ENCODE measurements around the gene CDH6. TPM values are rescaled to one million over a fixed set of nuclear protein-coding genes. Genes with fewer than 3 reads are reported as not detected.

CDH6 gene
- total and polyA plus RNA-seq, 8 donors = 0.29 to 9.2 (median 0.31) TPM; not detected in 2

- H3K9me3 ChIP-seq = no peaks in the 10 kb centered on the region
- no peak overlapping the region for H3K4me3 ChIP-seq
- H3K27me3 ChIP-seq = no peaks in the 10 kb centered on the region
- TF ChIP-seq POLR2A (IDR thresholded peaks at IDR 0.05) (no peak), POLR2AphosphoS5 (IDR thresholded peaks at IDR 0.05) (no peak), EP300 (IDR thresholded peaks at IDR 0.05) (no peak)
- TF ChIP-seq, protein P1, sequence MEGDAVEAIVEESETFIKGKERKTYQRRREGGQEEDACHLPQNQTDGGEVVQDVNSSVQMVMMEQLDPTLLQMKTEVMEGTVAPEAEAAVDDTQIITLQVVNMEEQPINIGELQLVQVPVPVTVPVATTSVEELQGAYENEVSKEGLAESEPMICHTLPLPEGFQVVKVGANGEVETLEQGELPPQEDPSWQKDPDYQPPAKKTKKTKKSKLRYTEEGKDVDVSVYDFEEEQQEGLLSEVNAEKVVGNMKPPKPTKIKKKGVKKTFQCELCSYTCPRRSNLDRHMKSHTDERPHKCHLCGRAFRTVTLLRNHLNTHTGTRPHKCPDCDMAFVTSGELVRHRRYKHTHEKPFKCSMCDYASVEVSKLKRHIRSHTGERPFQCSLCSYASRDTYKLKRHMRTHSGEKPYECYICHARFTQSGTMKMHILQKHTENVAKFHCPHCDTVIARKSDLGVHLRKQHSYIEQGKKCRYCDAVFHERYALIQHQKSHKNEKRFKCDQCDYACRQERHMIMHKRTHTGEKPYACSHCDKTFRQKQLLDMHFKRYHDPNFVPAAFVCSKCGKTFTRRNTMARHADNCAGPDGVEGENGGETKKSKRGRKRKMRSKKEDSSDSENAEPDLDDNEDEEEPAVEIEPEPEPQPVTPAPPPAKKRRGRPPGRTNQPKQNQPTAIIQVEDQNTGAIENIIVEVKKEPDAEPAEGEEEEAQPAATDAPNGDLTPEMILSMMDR (IDR thresholded peaks at IDR 0.05) = no peak
- no peaks in the 10 kb centered on the region for H3K36me3 ChIP-seq
- intact Hi-C loops (cut with DNase I; ENCODE audit: low total_unique reads) = no loop called here
- DNase-seq = no peak
- 62 to 71% (median 65%) methylated on average over 2 of the region's 2 CpGs for WGBS, 5 donors
- no peaks in the 10 kb centered on the region for H3K4me1 ChIP-seq
- H3K27ac ChIP-seq = no peak overlapping the region
These were observed 45.0 kb downstream of the CDH6 start for GRCh38 chr5:31238497-31238896.

DNA sequence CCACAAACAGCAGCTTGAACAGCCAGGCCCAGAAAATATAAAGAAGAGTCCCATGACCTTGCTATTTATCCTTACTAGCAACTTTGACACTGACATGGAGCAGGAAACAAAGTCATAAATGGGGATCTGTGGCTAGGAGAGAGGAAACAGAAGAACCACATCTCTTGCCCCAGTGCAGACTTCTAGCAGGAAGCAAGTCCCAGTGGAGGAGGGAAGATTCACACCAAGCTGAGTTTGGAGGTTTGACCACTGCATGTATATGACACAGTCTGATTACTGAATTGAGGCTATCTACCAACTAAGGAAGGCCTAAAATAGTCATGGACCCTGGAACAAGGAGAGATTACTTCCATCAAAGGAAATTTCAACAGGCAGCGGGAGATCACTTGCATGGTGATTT lies 51.4 kb downstream of the CDH6 start:
- no peaks in the 10 kb centered on the region for H3K4me1 ChIP-seq
- H3K4me3 ChIP-seq = no peak overlapping the region
- no peak overlapping the region for H3K27ac ChIP-seq
- WGBS, 5 donors = 84 to 95% (median 92%) methylated on average over 1 of the region's 1 CpG
- no peaks in the 10 kb centered on the region for H3K36me3 ChIP-seq
- TF ChIP-seq POLR2A (IDR thresholded peaks at IDR 0.05) (no peak), POLR2AphosphoS5 (IDR thresholded peaks at IDR 0.05) (no peak), EP300 (IDR thresholded peaks at IDR 0.05) (no peak)
- TF ChIP-seq, protein P1 (IDR thresholded peaks at IDR 0.05) = no peak
- no peaks in the 10 kb centered on the region for H3K9me3 ChIP-seq
- DNase-seq = no peak
- H3K27me3 ChIP-seq = no peaks in the 10 kb centered on the region
- intact Hi-C loops (cut with DNase I; ENCODE audit: low total_unique reads) = no loop called here

- Histone ChIP-seq H3K9me3 (no peaks in the 10 kb centered on the region), H3K4me1 (no peaks in the 10 kb centered on the region), H3K36me3 (no peaks in the 10 kb centered on the region), H3K27ac (no peak overlapping the region), H3K27me3 (no peaks in the 10 kb centered on the region), H3K4me3 (no peak overlapping the region)
- intact Hi-C loops (cut with DNase I; ENCODE audit: low total_unique reads) = no loop called here
- no peak for DNase-seq
- TF ChIP-seq, protein P1 (IDR thresholded peaks at IDR 0.05) = no peak
These were observed 53.9 kb downstream of the CDH6 start for GRCh38 chr5:31247381-31247780.

GRCh38 chr5:31250201-31250600 lies 56.7 kb downstream of the CDH6 start:
- no peak overlapping the region for H3K4me3 ChIP-seq
- no peaks in the 10 kb centered on the region for H3K4me1 ChIP-seq
- no peaks in the 10 kb centered on the region for H3K36me3 ChIP-seq
- 73 to 88% (median 80%) methylated on average over 3 of the region's 3 CpGs for WGBS, 5 donors
- intact Hi-C loops (cut with DNase I; ENCODE audit: low total_unique reads) = no loop called here
- H3K9me3 ChIP-seq = peaks cover 0 to 5% (median 0%) of the 10 kb centered on the region in 4 donors
- no peak overlapping the region for H3K27ac ChIP-seq
- DNase-seq = no peak
- no peaks in the 10 kb centered on the region for H3K27me3 ChIP-seq
- TF ChIP-seq POLR2AphosphoS5 (IDR thresholded peaks at IDR 0.05) (no peak), POLR2A (IDR thresholded peaks at IDR 0.05) (no peak), EP300 (IDR thresholded peaks at IDR 0.05) (no peak)
- TF ChIP-seq, protein P1 (IDR thresholded peaks at IDR 0.05) = no peak
